CD4-positive, alpha-beta T cell treated with Interleukin-21 for 1 hour (primary cell): ENCODE measurements around the gene TMEM163.
"Not testable (repeated sequence)": the region's sequence is repeated elsewhere in the genome, so short reads cannot be mapped to it uniquely, and the experiment has no call there.

ENCODE experiments used
- DNase-seq: peaks from one replicate; pipeline ENCODE4 v3.0.0-alpha.2; 2020

TMEM163 gene

GRCh38 chr2:134573085-134573370 lies 145.8 kb downstream of the TMEM163 start:
- no peak for DNase-seq

GRCh38 chr2:134572314-134573084 lies 146.3 kb downstream of the TMEM163 start:
- DNase-seq: no peak

GRCh38 chr2:134570676-134571075 lies 148.1 kb downstream of the TMEM163 start:
- DNase-seq: no peak

- no peak for DNase-seq
Measured at GRCh38 chr2:134568413-134568812, 150.4 kb downstream of the TMEM163 start.

GRCh38 chr2:134567666-134568065 lies 151.1 kb downstream of the TMEM163 start:
- DNase-seq: no peak

- not testable (repeated sequence) for DNase-seq
Measured at GRCh38 chr2:134564955-134565354, 153.8 kb downstream of the TMEM163 start.

GRCh38 chr2:134564549-134564948 lies 154.3 kb downstream of the TMEM163 start:
- no peak for DNase-seq

GRCh38 chr2:134558208-134558830 lies 160.5 kb downstream of the TMEM163 start:
- DNase-seq: no peak

GRCh38 chr2:134555411-134555810 lies 163.4 kb downstream of the TMEM163 start:
- DNase-seq: no peak

GRCh38 chr2:134553657-134554056 lies 165.1 kb downstream of the TMEM163 start:
- DNase-seq: no peak

- DNase-seq: no peak
Measured at GRCh38 chr2:134550566-134551164, 168.1 kb downstream of the TMEM163 start.

- no peak for DNase-seq
Measured at GRCh38 chr2:134549104-134549503, 169.7 kb downstream of the TMEM163 start.

- DNase-seq: no peak
Measured at GRCh38 chr2:134540990-134541389, 177.8 kb downstream of the TMEM163 start.

- DNase-seq: no peak
Measured at GRCh38 chr2:134539981-134540380, 178.8 kb downstream of the TMEM163 start.

- no peak for DNase-seq
Measured at GRCh38 chr2:134537702-134538101, 181.1 kb downstream of the TMEM163 start.

- no peak for DNase-seq
Measured at GRCh38 chr2:134537121-134537520, 181.7 kb downstream of the TMEM163 start.

GRCh38 chr2:134536296-134536695 lies 182.5 kb downstream of the TMEM163 start:
- DNase-seq: no peak

GRCh38 chr2:134532537-134532936 lies 186.3 kb downstream of the TMEM163 start:
- DNase-seq: no peak

GRCh38 chr2:134527381-134527780 lies 191.4 kb downstream of the TMEM163 start:
- DNase-seq: no peak

GRCh38 chr2:134522496-134523455 lies 196.0 kb downstream of the TMEM163 start:
- no peak for DNase-seq

GRCh38 chr2:134518101-134518500 lies 200.7 kb downstream of the TMEM163 start:
- no peak for DNase-seq

GRCh38 chr2:134515137-134515536 lies 203.7 kb downstream of the TMEM163 start:
- no peak for DNase-seq

- DNase-seq: no peak
Measured at GRCh38 chr2:134513465-134513804, 205.4 kb downstream of the TMEM163 start.
